K562 (cell line): Measurements from ENCODE around the gene SUFU. TPM values are rescaled to one million over a fixed set of nuclear protein-coding genes. Genes with fewer than 3 reads are reported as not detected.

ENCODE experiments used
- ATAC-seq: fragments of 200-7000 bp; cut with Tn5 transposase; 3 replicates; pipeline ENCODE4 v1.9.1; 2020; ENCODE audit warnings: moderate library complexity
- BruUV-seq: library from RNA; stranded (reverse); fragments of 400-500 nt; replicated peaks from 2 replicates; lab custom pipeline; 2021; lab: Mats Ljungman, UMichigan
- CTCF ChIA-PET: fragments of 300-600 bp; formaldehyde crosslinking; extraction: SDS; loops from one replicate; lab custom pipeline; 2021; ENCODE audit warnings: low intra/inter-chr PET ratio; lab: Yijun Ruan, JAX
- POLR2A ChIA-PET: fragments of 300-600, 350-650 bp; sonication (Branson Sonifier 250); formaldehyde crosslinking; extraction: SDS; loops from one replicate; lab custom pipeline; 2021; ENCODE audit warnings: antibody characterized with exemption, inconsistent platforms; lab: Yijun Ruan, JAX
- DNase-seq, 4 experiments: peaks; one replicate each; pipeline versions ENCODE4 v3.0.0 to v3.0.0-alpha.2; 2011 to 2018; ENCODE audit warnings: low spot score in 3 of 4, mixed read lengths in 3 of 4; ENCODE audit errors: extremely low read depth in 1 of 4
- FAIRE-seq: peaks from 2 replicates; lab custom pipeline; 2011; peaks lifted over from hg19 to GRCh38; lab: Jason Lieb, UNC
- H2AFZ ChIP-seq: 2 replicates; pipeline ENCODE4 v1.6.0; 2011; ENCODE audit warnings: low read depth, low read length, control low read depth, inconsistent platforms
- H3K27ac ChIP-seq: fragments of 200-600 bp; 3 replicates; pipeline ENCODE4 v1.8.0; 2011; ENCODE audit warnings: low read depth, mild to moderate bottlenecking, control low read depth, inconsistent platforms, low read length, moderate library complexity, mixed read lengths; ENCODE audit errors: extremely low read depth
- H3K27me3 ChIP-seq, 2 experiments: fragments of 300-600 bp in 1 of 2; 2 replicates in 1 of 2; 3 replicates in 1 of 2; pipeline versions ENCODE4 v1.6.0 to v1.8.0; 2011; ENCODE audit warnings: inconsistent platforms in 2 of 2, low read length in 2 of 2, mild to moderate bottlenecking in 1 of 2, mixed read lengths in 1 of 2, moderate library complexity in 1 of 2; ENCODE audit not compliant: control insufficient read depth in 2 of 2, insufficient read depth in 2 of 2
- H3K36me3 ChIP-seq: fragments of 300-600 bp; 3 replicates; pipeline ENCODE4 v1.8.0; 2011; ENCODE audit warnings: mild to moderate bottlenecking, low read length, inconsistent platforms; ENCODE audit not compliant: control insufficient read depth, insufficient read depth
- H3K4me1 ChIP-seq, 2 experiments: fragments of 200-600 bp in 1 of 2; replicated peaks in 1 of 2; 2 replicates in 1 of 2; 3 replicates in 1 of 2; pipeline versions ENCODE4 v1.5.1 to v1.8.0; 2011; ENCODE audit warnings: inconsistent platforms in 2 of 2, low read length in 2 of 2, mild to moderate bottlenecking in 1 of 2, mixed read lengths in 1 of 2, moderate library complexity in 1 of 2; ENCODE audit not compliant: control insufficient read depth in 2 of 2, insufficient read depth in 2 of 2
- H3K4me2 ChIP-seq: 2 replicates; pipeline ENCODE4 v1.6.1; 2011; ENCODE audit warnings: low read length, control low read depth, inconsistent platforms, mixed read lengths; ENCODE audit not compliant: insufficient read depth
- H3K4me3 ChIP-seq: fragments of 200-600 bp; sonication (generic), shearing (Covaris generic); 2 replicates; pipeline ENCODE4 v1.5.1; 2016; ENCODE audit warnings: control low read depth, inconsistent platforms
- H3K79me2 ChIP-seq: fragments of 200-600 bp; 3 replicates; pipeline ENCODE4 v1.8.0; 2011; ENCODE audit warnings: low read length, inconsistent platforms; ENCODE audit not compliant: control insufficient read depth, insufficient read depth
- H3K9ac ChIP-seq, 2 experiments: 2 replicates each; pipeline versions ENCODE4 v1.6.0 to v1.6.1; 2011; ENCODE audit warnings: low read depth in 2 of 2, low read length in 2 of 2, control low read depth in 1 of 2, inconsistent platforms in 1 of 2, mild to moderate bottlenecking in 1 of 2, mixed read lengths in 1 of 2; ENCODE audit not compliant: insufficient read depth in 1 of 2
- H3K9me1 ChIP-seq: one replicate; pipeline ENCODE4 v1.6.0; 2011; ENCODE audit warnings: inconsistent platforms, mild to moderate bottlenecking, low read length, moderate library complexity; ENCODE audit not compliant: control insufficient read depth, insufficient read depth
- H3K9me3 ChIP-seq: replicated peaks from 2 replicates; pipeline ENCODE4 v1.5.1; 2011; ENCODE audit warnings: low read depth, low read length, inconsistent platforms; ENCODE audit not compliant: control insufficient read depth, insufficient read depth
- H4K20me1 ChIP-seq: replicated peaks from 2 replicates; pipeline ENCODE4 v1.6.1; 2011; ENCODE audit warnings: low read length, inconsistent platforms, mixed read lengths; ENCODE audit not compliant: control insufficient read depth, insufficient read depth
- ATF3 ChIP-seq, 2 experiments: fragments of 450-650 bp in 1 of 2; sonication (generic) in 1 of 2; formaldehyde crosslinking in 1 of 2; IDR thresholded peaks in 1 of 2; conservative IDR thresholded peaks in 1 of 2; 2 replicates each; pipeline versions ENCODE4 v1.6.1 to v1.8.1; 2016 to 2023; ENCODE audit warnings: mild to moderate bottlenecking in 2 of 2, moderate library complexity in 2 of 2, inconsistent platforms in 1 of 2, missing genetic modification reagents in 1 of 2
- CREBBP ChIP-seq: IDR thresholded peaks from one replicate; pipeline ENCODE4 v1.6.1; 2012; ENCODE audit warnings: low read depth, mild to moderate bottlenecking, control low read depth, inconsistent platforms, low read length
- ELF2 ChIP-seq: fragments of 250-450 bp; sonication (Bioruptor Pico); IDR thresholded peaks from 2 replicates; pipeline ENCODE4 v1.5.0; 2021; ENCODE audit warnings: mild to moderate bottlenecking
- FOXA1 ChIP-seq: fragments of 450-650 bp; IDR thresholded peaks from 2 replicates; pipeline ENCODE4 v1.6.1; 2016; ENCODE audit warnings: mild to moderate bottlenecking, borderline replicate concordance
- GTF2E2 ChIP-seq: fragments of 200-800 bp; sonication (Bioruptor generic); IDR thresholded peaks from 2 replicates; pipeline ENCODE4 v1.6.1; 2016; ENCODE audit warnings: missing genetic modification characterization, missing compliant biosample characterization
- KDM4B ChIP-seq, 2 experiments: fragments of 450-650 bp in 1 of 2; sonication (generic) in 1 of 2; IDR thresholded peaks; 2 replicates each; pipeline ENCODE4 v1.6.1; 2016 to 2017; ENCODE audit warnings: borderline replicate concordance in 2 of 2, antibody characterized with exemption in 1 of 2, low read depth in 1 of 2, mild to moderate bottlenecking in 1 of 2
- MCM2 ChIP-seq: fragments of 450-650 bp; IDR thresholded peaks from 2 replicates; pipeline ENCODE4 v1.6.1; 2017; ENCODE audit warnings: low read depth, mild to moderate bottlenecking
- PCBP1 ChIP-seq: fragments of 200-400 bp; formaldehyde crosslinking; IDR thresholded peaks from 2 replicates; pipeline ENCODE4 v1.6.1; 2018; ENCODE audit warnings: mild to moderate bottlenecking, low read depth, low read length; ENCODE audit not compliant: poor library complexity, severe bottlenecking
- PTTG1 ChIP-seq: fragments of 450-650 bp; IDR thresholded peaks from 2 replicates; pipeline ENCODE4 v1.6.1; 2016; ENCODE audit warnings: low read depth, mild to moderate bottlenecking, missing genetic modification characterization, missing compliant biosample characterization
- ZC3H4 ChIP-seq: sonication (generic); formaldehyde crosslinking; IDR thresholded peaks from 2 replicates; pipeline ENCODE4 v1.9.0; 2021; ENCODE audit warnings: missing genetic modification reagents, borderline replicate concordance
- ZNF165 ChIP-seq: fragments of 250-450 bp; sonication (Bioruptor Pico); IDR thresholded peaks from 2 replicates; pipeline ENCODE4 v1.4.0; 2020; ENCODE audit warnings: borderline replicate concordance
- ZNF277 ChIP-seq: fragments of 250-450 bp; sonication (Bioruptor Pico); IDR thresholded peaks from 2 replicates; pipeline ENCODE4 v1.8.0; 2022; ENCODE audit warnings: inconsistent platforms, mild to moderate bottlenecking, moderate library complexity, borderline replicate concordance
- ZNF561 ChIP-seq: fragments of 450-650 bp; formaldehyde crosslinking; conservative IDR thresholded peaks from 2 replicates; pipeline ENCODE4 v1.4.0; 2020; ENCODE audit warnings: mild to moderate bottlenecking, moderate library complexity
- ZNF583 ChIP-seq: fragments of 250-450 bp; sonication (Bioruptor Pico); IDR thresholded peaks from 2 replicates; pipeline ENCODE4 v1.4.0; 2020
- ZNF696 ChIP-seq: fragments of 250-450 bp; sonication (Bioruptor Pico); conservative IDR thresholded peaks from 2 replicates; pipeline ENCODE4 v1.4.0; 2020; ENCODE audit warnings: mild to moderate bottlenecking, moderate library complexity
- WGBS: fragments of 100-300 bp; shearing (Covaris generic); methylation state at CpG from one replicate; pipeline ENCODE4 v1.1.6; 2016; ENCODE audit warnings: low coverage, mixed read lengths; ENCODE audit not compliant: insufficient coverage; ENCODE audit errors: missing lambda C conversion rate; 5-methylcytosine and 5-hydroxymethylcytosine counted together
- in situ Hi-C: fragments of 300-500 bp; cut with MboI; formaldehyde crosslinking; loops from 4 replicates; pipeline ENCODE4 v1.15.0; 2018; ENCODE audit warnings: inconsistent platforms, mixed read lengths
- intact Hi-C: fragments of 100-400 bp; cut with micrococcal nuclease; formaldehyde crosslinking; loops from 2 replicates; pipeline ENCODE4 v1.14.2; 2022
- polyA plus RNA-seq, 8 experiments: library from polyadenylated mRNA; depleted of rRNA in 4 of 8; stranded (reverse) in 5 of 8; unstranded in 3 of 8; fragments of >200 nt; fragmentation: Nextera tagmentation in 2 of 8; fragmentation: Illumina TruSeq in 1 of 8; extraction: Ambion mirVana in 2 of 8; extraction: Trizol in 1 of 8; gene quantifications; 2 replicates each; pipeline versions ENCODE4 v1.2.1 to v1.2.3, GENCODE V29; 2011 to 2014; ENCODE audit warnings: inconsistent platforms in 1 of 8, missing spikeins in 1 of 8
- total RNA-seq, 7 experiments: library from RNA; depleted of rRNA in 6 of 7; stranded (reverse); fragments of >200 nt in 6 of 7; fragmentation: Illumina TruSeq in 2 of 7; extraction: Trizol in 2 of 7; gene quantifications; 2 replicates each; pipeline versions ENCODE4 v1.2.1 to v1.2.3, GENCODE V29; 2011 to 2021; ENCODE audit warnings: low replicate concordance in 1 of 7
- TF ChIP-seq, protein P1 (sequence below): sonication (generic); formaldehyde crosslinking; IDR thresholded peaks from 2 replicates; pipeline ENCODE4 v1.8.0; 2022; ENCODE audit warnings: mild to moderate bottlenecking, missing genetic modification reagents

Gene SUFU
- total and polyA plus RNA-seq, 9 of the 15 experiments (the other 6 are each of a cell fraction or from before 2014, with no cell fraction given), result 0.59 to 6.3 (median 0.82) TPM

GRCh38 chr10:102550636-102551210, 47.0 kb downstream of the SUFU start:
- intact Hi-C loops, result no loop called here
- TF ChIP-seq, protein P1, sequence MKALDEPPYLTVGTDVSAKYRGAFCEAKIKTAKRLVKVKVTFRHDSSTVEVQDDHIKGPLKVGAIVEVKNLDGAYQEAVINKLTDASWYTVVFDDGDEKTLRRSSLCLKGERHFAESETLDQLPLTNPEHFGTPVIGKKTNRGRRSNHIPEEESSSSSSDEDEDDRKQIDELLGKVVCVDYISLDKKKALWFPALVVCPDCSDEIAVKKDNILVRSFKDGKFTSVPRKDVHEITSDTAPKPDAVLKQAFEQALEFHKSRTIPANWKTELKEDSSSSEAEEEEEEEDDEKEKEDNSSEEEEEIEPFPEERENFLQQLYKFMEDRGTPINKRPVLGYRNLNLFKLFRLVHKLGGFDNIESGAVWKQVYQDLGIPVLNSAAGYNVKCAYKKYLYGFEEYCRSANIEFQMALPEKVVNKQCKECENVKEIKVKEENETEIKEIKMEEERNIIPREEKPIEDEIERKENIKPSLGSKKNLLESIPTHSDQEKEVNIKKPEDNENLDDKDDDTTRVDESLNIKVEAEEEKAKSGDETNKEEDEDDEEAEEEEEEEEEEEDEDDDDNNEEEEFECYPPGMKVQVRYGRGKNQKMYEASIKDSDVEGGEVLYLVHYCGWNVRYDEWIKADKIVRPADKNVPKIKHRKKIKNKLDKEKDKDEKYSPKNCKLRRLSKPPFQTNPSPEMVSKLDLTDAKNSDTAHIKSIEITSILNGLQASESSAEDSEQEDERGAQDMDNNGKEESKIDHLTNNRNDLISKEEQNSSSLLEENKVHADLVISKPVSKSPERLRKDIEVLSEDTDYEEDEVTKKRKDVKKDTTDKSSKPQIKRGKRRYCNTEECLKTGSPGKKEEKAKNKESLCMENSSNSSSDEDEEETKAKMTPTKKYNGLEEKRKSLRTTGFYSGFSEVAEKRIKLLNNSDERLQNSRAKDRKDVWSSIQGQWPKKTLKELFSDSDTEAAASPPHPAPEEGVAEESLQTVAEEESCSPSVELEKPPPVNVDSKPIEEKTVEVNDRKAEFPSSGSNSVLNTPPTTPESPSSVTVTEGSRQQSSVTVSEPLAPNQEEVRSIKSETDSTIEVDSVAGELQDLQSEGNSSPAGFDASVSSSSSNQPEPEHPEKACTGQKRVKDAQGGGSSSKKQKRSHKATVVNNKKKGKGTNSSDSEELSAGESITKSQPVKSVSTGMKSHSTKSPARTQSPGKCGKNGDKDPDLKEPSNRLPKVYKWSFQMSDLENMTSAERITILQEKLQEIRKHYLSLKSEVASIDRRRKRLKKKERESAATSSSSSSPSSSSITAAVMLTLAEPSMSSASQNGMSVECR (CRISPR knock-in tag), result no peak
- TF ChIP-seq ATF3 (IDR thresholded peaks at IDR 0.05) (no peak), ATF3 (CRISPR knock-in tag; conservative IDR thresholded peaks at IDR 0.05) (no peak), ZNF696 (CRISPR knock-in tag) (no peak), ELF2 (no peak), KDM4B (IDR thresholded peaks at IDR 0.05; ENCODE audit: borderline replicate concordance in 2 of 2, low read depth in 1 of 2) (no peak), PCBP1 (no peak), MCM2 (no peak), ZNF583 (CRISPR knock-in tag) (no peak), ZNF277 (CRISPR knock-in tag) (no peak), CREBBP (no peak), PTTG1 (tag) (no peak), ZNF561 (no peak), ZNF165 (CRISPR knock-in tag) (no peak), GTF2E2 (tag) (no peak), FOXA1 (no peak), ZC3H4 (CRISPR knock-in tag) (no peak)

More at GRCh38 chr10:102550636-102551210, 47.0 kb downstream of the SUFU start:
- in situ Hi-C loops, result no loop called here
- Histone ChIP-seq H4K20me1 (no peaks in the 10 kb centered on the region; the same call in 1 of the 2 replicates), H3K4me3 (no peak overlapping the region), H3K36me3 (no peaks in the 10 kb centered on the region), H3K9me1 (no peaks in the 10 kb centered on the region), H2AFZ (no peak overlapping the region), H3K9me3 (no peaks in the 10 kb centered on the region), H3K4me2 (no peak overlapping the region), H3K27ac (no peak overlapping the region), H3K79me2 (no peaks in the 10 kb centered on the region), H3K27me3 (no peaks in the 10 kb centered on the region), H3K4me1 (peaks cover 4 to 5% of the 10 kb centered on the region in 2 experiments; a peak in 3 of 5 replicates), H3K9ac (no peak overlapping the region)
- ATAC-seq (no peak), DNase-seq (no peak), FAIRE-seq (no peak)
- ChIA-PET POLR2A (interaction anchor here (0.7 kb wide), 1 partner anchor 35 kb away, joined by 3 read pairs; no protein-coding TSS in a partner anchor), CTCF (no interaction called here)
- BruUV-seq, result no TSS peak
- WGBS, result 92% methylated on average over 7 of the region's 9 CpGs
